ENCODE measurements around the gene MEIS3.

DNA sequence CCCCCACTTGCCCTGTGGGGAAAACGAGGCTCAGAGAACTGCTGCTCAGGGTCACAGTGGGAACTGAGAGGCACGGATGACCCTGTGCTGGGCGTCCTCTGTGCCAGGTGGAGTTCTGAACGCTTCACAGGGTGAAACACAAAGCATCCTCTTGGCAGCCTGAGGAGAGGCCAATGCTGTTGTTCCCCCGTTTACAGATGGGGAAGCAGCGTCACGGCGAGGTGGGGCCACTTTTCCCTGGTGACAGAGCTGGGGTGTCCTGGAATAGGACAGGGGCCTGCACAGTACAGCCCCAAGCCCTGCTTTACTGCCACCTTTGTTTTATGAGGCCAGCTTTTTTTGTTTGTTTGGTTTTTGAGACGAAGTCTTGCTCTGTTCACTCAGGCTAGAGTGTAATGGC is 48.1 kb downstream of the MEIS3 start:
- no peak for TF ChIP-seq POLR2A (IDR thresholded peaks at IDR 0.05)
- TF ChIP-seq, protein P1, sequence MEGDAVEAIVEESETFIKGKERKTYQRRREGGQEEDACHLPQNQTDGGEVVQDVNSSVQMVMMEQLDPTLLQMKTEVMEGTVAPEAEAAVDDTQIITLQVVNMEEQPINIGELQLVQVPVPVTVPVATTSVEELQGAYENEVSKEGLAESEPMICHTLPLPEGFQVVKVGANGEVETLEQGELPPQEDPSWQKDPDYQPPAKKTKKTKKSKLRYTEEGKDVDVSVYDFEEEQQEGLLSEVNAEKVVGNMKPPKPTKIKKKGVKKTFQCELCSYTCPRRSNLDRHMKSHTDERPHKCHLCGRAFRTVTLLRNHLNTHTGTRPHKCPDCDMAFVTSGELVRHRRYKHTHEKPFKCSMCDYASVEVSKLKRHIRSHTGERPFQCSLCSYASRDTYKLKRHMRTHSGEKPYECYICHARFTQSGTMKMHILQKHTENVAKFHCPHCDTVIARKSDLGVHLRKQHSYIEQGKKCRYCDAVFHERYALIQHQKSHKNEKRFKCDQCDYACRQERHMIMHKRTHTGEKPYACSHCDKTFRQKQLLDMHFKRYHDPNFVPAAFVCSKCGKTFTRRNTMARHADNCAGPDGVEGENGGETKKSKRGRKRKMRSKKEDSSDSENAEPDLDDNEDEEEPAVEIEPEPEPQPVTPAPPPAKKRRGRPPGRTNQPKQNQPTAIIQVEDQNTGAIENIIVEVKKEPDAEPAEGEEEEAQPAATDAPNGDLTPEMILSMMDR (IDR thresholded peaks at IDR 0.05) = no peak

Data from ovary (tissue), 3 donors.